Testis (tissue), 2 donors: ENCODE measurements around the gene TC2N.

Experiments
- CTCF ChIP-seq, 3 experiments: fragments of 450-650 bp in 2 of 3; fragments of 200-600 bp in 1 of 3; sonication (generic) in 1 of 3; IDR thresholded peaks; one replicate each; pipeline ENCODE4 v1.5.1; 2016 to 2019; ENCODE audit warnings: antibody characterized with exemption in 3 of 3, mild to moderate bottlenecking in 2 of 3, moderate library complexity in 1 of 3
- POLR2A ChIP-seq: fragments of 450-650 bp; IDR thresholded peaks from one replicate; pipeline ENCODE4 v1.6.1; 2017; ENCODE audit warnings: antibody characterized with exemption, mild to moderate bottlenecking, moderate library complexity

- TF ChIP-seq POLR2A (no peak), CTCF (IDR thresholded peaks at IDR 0.05) (no peak)
Measured at GRCh38 chr14:91869556-91869955, 2.2 kb upstream of the TC2N start.
